ENCODE measurements around the gene TRMT112.
"Not testable (repeated sequence)": the region's sequence is repeated elsewhere in the genome, so short reads cannot be mapped to it uniquely, and the experiment has no call there.

The TRMT112 gene

DNA sequence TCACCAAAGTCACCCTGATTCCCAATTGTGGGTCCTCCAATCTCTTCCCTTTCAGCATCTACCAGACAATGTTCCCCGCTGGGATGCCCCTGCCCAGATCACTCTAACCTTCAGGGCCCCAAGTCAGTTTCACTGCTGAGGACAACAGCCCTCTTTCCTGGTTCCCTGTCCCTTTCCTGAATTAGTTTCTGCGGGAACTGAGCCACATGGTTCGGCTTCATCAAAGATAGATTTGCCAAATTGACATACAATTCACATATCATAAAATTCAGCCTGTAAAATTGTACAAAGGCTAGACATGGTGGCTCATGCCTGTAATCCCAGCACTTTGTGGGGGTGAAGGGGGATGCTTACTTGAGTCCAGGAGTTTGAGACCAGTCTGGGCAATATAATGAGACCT lies 10.6 kb upstream of the TRMT112 start:
- DNase-seq = no peak

DNA sequence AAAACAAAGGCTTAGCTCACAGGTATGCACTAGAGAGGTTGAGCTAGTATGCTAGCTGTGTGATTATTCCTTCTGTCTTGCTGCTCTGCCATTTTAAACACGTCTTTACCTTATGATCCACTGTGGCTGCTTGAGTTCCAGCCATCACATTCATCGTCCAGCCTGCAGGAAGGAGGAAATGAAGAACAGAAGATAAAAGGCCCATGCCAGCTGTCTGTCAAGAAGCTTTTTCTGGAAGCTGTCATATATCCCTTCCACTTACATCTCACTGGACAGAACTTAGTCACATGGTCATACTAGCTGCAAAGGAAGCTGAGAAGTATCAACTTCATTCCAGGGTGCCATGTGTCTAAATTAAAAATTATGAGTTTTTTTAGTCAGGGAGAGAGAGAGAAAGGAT lies 10.0 kb upstream of the TRMT112 start:
- no peak for DNase-seq

DNA sequence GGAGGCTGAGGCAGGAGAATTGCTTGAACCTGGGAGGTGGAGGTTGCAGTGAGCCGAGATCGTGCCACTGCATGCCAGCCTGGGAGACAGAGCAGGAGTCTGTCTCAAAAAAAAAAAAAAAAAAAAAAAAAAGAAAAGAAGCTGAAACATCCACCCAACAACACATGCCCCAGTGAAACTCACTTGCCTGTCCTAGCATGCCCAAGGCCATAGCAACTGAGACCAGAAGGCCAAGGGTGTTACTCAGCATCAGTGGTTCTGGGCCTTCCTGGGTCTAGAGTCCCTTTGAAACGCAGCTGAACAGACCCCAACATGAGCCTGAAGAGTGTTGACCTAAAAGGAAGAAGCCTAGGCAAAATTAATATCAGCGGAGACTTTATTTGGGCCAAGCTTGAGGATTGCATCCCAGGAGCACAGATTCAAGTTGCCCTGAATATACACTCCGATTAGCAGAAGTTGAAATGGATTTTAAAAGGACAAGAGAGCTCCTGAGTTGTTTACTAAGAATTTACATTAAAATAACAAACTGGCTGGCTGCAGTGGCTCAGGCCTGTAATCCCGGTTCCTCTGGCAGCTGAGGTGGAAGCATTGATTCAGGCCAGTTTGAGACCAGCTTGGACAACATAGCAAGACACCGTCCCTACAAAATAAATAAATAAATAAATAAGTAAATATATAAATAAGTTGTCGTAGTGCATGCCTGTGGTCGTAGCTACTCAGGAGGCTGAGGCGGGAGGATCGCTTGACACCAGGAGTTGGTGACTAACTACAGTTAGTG lies 7.5 kb upstream of the TRMT112 start:
- DNase-seq = no peak

DNA sequence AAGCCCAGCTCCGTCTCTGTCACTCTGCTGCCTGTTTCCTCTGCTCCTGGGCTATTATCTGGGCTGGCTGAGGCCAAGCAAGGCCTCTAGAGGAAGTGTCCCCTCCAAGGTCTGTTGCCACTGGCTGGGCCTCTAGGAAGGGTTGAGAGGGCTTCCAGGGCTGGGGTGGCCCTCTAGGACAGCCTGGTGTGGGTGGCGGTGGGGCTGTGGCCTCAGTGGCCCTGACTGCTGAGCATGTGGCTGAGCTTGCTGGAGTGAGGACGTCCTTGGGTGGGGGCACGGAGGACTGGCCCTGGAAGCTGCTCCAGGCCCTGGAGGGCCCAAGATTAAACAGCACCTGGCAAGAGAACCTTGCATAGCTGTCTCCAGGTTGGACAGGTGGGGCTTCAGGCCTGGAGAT lies 6.6 kb upstream of the TRMT112 start:
- DNase-seq = not testable (repeated sequence)

DNA sequence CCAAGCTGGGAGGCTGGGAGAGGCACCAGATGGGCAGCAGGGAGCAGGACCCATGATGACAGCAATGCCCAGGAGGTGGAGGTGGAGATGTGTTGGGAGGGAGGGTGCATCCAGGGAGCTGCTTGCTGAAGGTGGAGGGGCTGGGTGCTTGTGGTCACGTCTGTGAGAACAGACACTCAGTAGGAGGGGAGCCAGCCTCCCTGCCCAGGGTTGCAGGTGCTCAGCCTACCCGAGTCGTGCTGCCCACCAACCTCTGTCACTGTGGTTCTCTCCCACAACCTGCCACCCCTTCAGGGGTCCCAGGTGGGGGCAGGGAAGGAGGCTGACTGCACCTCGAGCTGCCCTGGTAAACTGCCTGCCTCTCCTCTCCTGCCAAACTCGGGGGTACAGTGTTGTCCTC lies 6.0 kb upstream of the TRMT112 start:
- no peak for DNase-seq

DNA sequence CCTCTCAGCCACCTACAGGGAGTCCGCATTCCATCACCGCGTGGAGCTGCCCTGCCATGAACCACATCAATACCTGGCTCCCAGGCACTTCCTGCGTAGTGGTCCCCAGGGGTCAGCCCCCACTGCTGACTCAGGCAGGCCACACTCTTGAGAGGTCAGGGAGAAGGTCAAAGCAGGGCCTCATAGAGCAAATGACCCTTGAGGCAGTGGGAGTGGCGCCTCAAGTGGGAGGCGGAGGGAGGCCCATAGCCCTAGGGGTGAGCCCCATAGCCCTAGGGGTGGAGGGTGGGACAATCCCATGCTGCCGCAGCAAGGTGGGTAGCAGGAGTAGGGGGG lies 5.5 kb upstream of the TRMT112 start:
- DNase-seq = no peak

DNA sequence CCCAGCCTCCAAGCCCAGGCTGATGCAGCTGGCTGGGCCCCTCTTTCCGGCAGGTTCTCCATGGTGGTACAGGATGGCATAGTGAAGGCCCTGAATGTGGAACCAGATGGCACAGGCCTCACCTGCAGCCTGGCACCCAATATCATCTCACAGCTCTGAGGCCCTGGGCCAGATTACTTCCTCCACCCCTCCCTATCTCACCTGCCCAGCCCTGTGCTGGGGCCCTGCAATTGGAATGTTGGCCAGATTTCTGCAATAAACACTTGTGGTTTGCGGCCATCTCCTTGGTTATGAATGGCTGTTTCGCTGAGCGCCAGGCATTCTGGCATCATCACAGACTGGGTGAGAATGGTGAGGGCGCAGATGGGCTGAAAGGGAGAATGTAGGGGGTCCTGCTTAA lies 4.2 kb upstream of the TRMT112 start:
- DNase-seq = no peak

DNA sequence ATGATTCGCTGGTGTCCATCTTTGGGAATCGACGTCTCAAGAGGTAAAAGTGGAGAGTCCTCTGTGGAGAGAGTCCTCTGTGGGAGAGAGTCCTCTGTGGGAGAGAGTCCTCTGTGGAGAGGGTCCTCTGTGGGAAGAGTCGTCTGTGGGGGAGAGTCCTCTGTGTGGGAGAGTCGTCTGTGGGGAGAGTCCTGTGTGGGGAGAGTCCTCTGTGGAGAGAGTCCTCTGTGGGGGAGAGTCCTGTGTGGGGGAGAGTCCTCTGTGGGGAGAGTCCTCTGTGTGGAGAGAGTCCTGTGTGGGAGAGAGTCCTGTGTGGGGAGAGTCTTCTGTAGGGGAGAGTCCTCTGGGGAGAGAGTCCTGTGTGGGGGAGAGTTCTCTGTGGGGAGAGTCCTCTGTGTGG lies 3.7 kb upstream of the TRMT112 start:
- no peak for DNase-seq

DNA sequence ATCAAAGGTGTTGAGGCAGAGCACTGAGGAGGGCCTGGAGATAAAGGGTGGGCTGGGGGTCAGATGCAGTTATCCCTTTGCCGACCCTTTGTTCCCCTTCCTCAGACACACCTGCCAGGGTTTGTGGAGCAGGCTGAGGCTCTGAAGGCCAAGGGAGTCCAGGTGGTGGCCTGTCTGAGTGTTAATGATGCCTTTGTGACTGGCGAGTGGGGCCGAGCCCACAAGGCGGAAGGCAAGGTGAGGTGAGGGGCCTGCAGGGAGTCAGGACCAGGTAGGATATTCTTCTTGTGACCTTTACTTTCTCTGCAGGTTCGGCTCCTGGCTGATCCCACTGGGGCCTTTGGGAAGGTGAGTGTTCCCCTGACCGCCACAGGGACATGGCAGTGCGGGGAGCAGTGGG lies 3.2 kb upstream of the TRMT112 start:
- DNase-seq = no peak

DNA sequence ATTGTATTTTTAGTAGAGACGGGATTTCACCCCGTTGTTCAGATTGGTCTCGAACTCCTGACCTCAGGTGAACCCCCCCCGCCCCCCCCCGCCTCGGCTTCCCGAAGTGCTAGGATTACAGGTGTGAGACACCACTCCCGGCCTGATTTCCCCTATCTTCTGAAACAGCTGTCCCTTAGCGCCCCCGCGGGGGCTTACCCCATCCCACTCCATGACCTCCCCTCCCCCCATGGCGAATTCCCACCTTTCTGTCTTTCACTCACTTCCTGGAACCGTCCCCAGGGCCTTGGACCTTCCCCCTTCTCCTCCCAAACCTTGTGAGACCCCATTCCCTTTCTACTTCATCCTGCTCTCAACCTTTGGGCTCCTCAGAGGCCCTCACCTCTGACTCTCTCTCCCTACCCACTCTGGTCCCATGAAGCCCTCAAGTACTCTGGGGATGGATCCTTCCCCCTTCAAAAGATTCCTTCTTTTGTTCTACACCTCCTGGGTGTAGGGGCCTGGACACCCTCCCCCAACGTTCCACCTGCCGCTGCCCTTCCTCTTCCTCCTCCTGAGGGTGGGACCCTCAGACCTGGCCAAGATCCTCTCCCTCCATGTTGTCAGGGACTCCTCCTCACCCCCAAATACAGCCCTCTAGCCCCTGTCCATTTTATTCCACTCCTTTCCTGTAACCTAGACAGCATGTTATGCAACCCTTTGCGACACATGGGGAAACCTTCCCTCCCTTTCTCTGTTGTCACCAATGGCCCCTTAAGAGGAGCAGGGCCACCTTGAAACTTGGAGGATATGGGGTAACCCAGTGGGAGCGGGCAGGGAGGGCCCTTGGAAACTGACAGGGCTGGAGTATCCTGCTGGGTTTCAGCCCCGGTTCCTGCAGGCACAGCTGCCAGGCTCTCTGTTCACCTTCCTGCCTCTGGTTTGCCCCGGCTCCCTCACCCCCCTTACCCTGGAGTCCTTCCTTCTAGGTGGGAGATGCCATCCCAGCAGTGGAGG lies 1.7 kb upstream of the TRMT112 start:
- DNase-seq = no peak

DNA sequence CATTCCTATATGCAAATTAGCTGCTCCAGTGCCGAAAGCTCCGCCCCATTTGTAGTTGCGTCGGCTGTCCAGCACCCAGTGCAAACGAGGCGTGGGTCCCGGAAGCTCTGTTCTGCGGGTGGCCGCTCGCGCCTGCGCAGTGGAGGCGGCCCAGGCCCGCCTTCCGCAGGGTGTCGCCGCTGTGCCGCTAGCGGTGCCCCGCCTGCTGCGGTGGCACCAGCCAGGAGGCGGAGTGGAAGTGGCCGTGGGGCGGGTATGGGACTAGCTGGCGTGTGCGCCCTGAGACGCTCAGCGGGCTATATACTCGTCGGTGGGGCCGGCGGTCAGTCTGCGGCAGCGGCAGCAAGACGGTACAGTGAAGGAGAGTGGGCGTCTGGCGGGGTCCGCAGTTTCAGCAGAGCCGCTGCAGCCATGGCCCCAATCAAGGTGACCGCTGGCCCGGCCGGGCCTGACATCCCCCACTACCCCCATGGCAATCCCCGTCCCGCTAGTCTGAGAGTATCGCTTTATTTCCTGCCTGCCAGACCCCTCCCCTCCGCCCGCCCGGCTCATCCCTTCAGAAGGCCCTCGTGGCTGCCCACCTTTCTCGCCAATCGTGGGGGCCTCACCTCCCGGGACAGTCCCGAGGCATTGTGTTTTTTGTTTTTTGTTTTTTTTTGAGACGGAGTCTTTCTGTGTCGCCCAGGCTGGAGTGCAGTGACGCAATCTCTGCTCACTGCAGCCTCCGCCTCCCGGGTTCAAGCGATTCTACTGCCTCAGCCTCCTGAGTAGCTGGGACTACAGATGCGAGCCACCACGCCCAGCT lies 804 bp upstream of the TRMT112 start, which contains the start of gene PRDX5:
Gene PRDX5 (plus strand): TSS at position 161 of the 805 bp plus-strand sequence. CDS start 95 bp downstream, at position 256.
- DNase-seq = peak; percentile 96

DNA sequence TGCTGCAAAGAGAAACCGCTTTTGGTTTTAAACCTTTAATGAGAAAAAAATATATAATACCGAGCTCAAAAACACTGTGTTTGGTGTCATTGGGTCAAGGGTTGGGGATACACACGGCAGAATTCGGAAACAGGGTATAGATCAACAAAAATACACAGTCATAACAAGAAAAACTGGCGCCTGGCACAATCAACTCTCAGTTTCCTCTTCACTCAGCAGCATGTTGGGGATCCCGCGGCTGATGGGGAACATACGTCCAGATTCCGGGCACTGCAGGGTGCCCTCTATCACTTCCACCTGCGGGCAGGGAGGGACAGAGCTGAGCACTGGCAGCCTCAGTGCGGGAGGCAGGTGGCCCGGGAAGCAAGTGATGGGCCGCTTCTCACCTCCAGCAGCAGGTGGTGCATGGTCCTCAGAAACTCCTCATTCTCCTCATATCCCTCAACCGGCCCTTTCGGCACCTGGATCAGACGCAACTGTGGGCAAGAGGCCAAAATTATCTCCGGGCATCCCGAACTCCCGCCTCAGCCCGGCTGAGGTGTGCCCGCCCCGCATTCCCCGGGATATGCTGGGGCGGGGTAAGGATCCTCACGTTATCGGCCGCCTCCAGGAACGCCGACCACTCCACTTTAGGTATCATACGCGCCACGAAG lies 561 bp downstream of the TRMT112 start:
- DNase-seq = peak; percentile 50

DNA sequence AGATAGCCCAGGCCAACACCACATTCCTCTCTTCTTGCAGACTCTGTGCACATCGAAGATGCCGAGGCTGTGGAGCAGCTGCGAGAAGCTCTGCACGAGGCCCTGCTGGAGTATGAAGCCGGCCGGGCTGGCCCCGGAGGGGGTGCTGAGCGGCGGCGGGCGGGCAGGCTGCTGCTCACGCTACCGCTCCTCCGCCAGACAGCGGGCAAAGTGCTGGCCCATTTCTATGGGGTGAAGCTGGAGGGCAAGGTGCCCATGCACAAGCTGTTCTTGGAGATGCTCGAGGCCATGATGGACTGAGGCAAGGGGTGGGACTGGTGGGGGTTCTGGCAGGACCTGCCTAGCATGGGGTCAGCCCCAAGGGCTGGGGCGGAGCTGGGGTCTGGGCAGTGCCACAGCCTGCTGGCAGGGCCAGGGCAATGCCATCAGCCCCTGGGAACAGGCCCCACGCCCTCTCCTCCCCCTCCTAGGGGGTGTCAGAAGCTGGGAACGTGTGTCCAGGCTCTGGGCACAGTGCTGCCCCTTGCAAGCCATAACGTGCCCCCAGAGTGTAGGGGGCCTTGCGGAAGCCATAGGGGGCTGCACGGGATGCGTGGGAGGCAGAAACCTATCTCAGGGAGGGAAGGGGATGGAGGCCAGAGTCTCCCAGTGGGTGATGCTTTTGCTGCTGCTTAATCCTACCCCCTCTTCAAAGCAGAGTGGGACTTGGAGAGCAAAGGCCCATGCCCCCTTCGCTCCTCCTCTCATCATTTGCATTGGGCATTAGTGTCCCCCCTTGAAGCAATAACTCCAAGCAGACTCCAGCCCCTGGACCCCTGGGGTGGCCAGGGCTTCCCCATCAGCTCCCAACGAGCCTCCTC lies 1.5 kb downstream of the TRMT112 start:
- not testable (repeated sequence) for DNase-seq

DNA sequence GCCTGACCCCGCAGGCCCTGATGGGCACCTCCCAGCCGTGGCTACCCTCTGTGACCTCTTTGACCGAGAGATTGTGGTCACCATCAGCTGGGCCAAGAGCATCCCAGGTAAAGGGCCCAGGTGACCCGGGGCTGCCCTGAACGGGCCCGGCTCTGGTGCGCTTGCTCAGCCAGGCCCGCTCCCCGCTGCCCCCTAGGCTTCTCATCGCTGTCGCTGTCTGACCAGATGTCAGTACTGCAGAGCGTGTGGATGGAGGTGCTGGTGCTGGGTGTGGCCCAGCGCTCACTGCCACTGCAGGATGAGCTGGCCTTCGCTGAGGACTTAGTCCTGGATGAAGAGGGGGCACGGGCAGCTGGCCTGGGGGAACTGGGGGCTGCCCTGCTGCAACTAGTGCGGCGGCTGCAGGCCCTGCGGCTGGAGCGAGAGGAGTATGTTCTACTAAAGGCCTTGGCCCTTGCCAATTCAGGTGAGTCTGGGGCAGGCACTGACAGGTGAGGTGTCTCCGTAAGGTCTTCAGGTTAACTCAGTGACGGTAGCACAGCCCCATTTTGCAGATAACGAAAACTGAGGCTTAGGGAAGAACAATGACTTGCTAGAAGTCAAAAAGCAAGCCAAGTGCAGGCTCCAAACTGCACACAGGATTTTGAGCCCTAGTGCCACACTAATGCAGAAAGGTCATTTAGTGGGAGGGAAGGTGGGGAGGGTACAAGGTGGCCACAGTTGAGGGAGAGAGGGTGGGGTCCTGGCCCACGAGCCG lies 2.4 kb downstream of the TRMT112 start:
- no peak for DNase-seq

DNA sequence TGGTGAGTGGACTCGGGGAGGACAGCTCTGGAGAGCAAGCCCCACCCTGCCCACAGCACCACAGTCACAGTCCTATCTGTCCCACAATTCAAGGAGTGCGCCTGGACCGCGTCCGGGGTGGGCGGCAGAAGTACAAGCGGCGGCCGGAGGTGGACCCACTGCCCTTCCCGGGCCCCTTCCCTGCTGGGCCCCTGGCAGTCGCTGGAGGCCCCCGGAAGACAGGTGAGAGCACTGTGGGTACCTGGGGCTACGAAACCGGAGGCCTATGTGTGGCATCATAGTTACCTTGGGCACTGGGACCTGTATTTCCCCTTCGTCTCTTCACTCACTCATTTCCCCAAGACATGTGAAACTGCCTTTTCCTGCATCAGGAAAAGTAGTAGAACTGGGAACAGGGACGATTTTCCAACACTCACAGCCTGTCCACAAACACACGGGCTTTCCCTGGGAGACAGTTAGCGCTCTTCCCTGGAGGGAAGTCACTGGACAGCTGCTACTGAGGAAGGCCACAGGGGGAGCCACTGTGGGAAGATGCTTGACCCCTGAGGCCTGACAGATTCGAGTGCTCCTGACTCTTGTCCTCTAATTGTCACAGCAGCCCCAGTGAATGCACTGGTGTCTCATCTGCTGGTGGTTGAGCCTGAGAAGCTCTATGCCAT lies 3.1 kb downstream of the TRMT112 start:
- no peak for DNase-seq

DNA sequence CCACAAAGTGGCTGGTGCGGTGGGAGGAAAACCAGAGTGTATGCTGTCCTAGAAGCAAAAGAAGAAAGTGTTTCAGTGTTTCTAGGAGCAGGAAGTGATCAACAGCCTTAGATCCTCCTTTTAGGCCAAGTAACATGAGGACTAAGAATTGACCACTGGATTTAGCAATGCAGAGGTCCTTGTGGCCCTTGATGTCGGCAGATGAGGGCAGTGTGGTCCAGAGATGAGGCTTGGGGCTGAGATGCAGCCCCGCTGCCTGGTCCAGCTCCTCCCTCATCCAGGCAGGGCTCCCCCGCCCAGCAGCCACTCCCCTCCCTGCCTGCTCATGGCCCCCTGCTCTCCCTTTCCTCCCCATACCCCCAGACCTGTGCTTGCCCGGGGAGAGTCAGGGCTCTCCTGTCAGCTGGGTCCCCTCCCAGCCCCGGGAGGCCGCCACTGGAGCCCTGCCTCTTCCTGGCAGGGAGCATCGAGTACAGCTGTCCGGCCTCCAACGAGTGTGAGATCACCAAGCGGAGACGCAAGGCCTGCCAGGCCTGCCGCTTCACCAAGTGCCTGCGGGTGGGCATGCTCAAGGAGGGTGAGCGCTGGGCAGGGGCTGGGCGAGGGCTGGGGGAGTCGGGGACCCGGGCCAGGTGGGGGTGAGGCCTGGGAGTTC lies 3.7 kb downstream of the TRMT112 start:
- no peak for DNase-seq

DNA sequence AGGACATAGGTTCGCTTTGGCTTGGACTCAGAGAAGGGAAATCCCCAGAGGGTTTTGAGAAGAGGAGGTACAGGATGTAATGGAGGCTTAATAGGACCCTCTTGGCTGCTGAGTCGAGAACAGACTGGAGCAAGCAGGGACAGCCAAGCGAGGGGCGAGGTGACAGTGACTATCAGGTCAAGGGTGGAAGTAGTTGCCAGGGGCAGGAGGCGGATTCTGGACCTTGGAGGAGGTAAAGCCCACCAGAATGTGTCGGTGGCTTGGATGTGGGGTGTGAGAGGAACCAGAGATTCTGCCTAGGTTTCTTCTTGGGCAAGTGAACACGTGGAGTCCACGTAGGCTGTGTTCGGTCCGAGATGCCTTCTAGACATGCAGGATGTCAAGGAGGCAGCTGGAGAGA lies 4.4 kb downstream of the TRMT112 start:
- DNase-seq = no peak

DNA sequence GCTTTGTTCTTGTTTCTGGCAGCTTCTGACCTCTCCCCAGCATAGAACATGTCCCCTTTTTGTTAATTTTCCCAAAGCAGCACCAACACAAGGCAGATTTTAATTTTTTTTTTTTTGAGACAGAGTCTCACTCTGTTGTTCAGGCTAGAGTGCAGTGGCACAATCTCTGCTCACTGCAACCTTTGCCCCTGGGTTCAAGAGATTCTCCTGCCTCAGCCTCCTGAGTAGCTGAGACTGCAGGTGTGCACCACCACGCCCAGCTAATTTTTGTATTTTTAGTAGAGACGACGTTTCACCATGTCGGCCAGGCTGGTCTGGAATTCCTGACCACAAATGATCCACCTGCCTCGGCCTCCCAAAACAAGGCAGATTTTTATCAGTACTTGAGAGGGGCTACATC lies 9.6 kb downstream of the TRMT112 start:
- DNase-seq = not testable (repeated sequence)

DNA sequence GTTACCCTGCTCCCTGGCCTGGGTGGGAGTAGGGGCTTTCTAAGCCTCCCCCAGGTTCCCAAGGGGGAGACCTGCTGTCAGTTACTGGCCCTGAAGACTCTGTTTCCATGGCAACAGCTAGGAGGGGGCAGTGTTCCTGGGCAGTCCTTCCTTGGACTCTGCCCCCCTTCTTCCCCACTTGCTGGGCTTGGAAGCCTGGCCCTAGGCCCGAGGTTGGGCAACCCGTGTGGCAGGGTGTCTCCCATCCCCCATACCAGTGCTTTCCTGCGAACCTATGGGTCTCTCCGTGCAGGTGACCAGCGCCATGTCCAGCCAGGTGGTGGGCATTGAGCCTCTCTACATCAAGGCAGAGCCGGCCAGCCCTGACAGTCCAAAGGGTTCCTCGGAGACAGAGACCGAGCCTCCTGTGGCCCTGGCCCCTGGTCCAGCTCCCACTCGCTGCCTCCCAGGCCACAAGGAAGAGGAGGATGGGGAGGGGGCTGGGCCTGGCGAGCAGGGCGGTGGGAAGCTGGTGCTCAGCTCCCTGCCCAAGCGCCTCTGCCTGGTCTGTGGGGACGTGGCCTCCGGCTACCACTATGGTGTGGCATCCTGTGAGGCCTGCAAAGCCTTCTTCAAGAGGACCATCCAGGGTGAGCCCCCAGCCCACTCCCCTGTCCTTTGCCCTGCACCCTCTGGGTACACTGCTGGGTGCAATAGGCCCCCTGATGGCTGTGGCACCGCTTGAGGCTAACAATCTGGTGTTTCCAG lies 10.3 kb downstream of the TRMT112 start:
- DNase-seq = no peak

Measured in activated CD4-positive, alpha-beta T cell treated with anti-CD3 and anti-CD28 coated beads for 48 hours (primary cell).